Neural cell (in vitro differentiated cells): ENCODE measurements around the gene TMEM125.

Experiments
- CTCF ChIP-seq: fragments of 450-650 bp; IDR thresholded peaks from 2 replicates; pipeline ENCODE4 v1.5.1; 2014; ENCODE audit warnings: antibody characterized with exemption, mild to moderate bottlenecking, moderate library complexity; ENCODE audit not compliant: poor library complexity, severe bottlenecking
- EZH2 ChIP-seq: fragments of 200-600, 300-800 bp; shearing (Covaris generic), sonication (generic); IDR thresholded peaks from 2 replicates; pipeline ENCODE4 v1.6.1; 2014; ENCODE audit warnings: antibody characterized with exemption, low read length, borderline replicate concordance, mild to moderate bottlenecking; ENCODE audit not compliant: insufficient read depth, poor library complexity, severe bottlenecking
- POLR2AphosphoS5 ChIP-seq: IDR thresholded peaks from 2 replicates; pipeline ENCODE4 v1.6.1; 2012
- SMC3 ChIP-seq: fragments of 450-650 bp; conservative IDR thresholded peaks from 2 replicates; pipeline ENCODE4 v1.6.1; 2014; ENCODE audit warnings: antibody characterized with exemption, mild to moderate bottlenecking, moderate library complexity; ENCODE audit not compliant: poor library complexity

GRCh38 chr1:43305926-43306687 is 36.3 kb downstream of the TMEM125 start:
- TF ChIP-seq CTCF (no peak), POLR2AphosphoS5 (no peak), SMC3 (no peak), EZH2 (no peak)
